ENCODE data around the gene AP1B1.

Gene AP1B1

GRCh38 chr22:29301716-29302401 lies 86.5 kb downstream of the AP1B1 start:
- DNase-seq (ENCODE audit: low read depth in 2 of 3, low spot score in 1 of 3), result no peak

- DNase-seq (ENCODE audit: low read depth in 2 of 3, low spot score in 1 of 3), result no peak
Observed at GRCh38 chr22:29300807-29301601, 87.4 kb downstream of the AP1B1 start.

GRCh38 chr22:29300467-29300806 lies 87.9 kb downstream of the AP1B1 start:
- no peak for DNase-seq (ENCODE audit: low read depth in 2 of 3, low spot score in 1 of 3)

- no peak for DNase-seq (ENCODE audit: low read depth in 2 of 3, low spot score in 1 of 3)
Observed at GRCh38 chr22:29299136-29299900, 89.1 kb downstream of the AP1B1 start.

- DNase-seq (ENCODE audit: low read depth in 2 of 3, low spot score in 1 of 3), result no peak
Observed at GRCh38 chr22:29298641-29299040, 89.7 kb downstream of the AP1B1 start.

GRCh38 chr22:29292379-29292778 lies 96.0 kb downstream of the AP1B1 start:
- DNase-seq (ENCODE audit: low read depth in 2 of 3, low spot score in 1 of 3), result no peak

GRCh38 chr22:29291215-29291614 lies 97.2 kb downstream of the AP1B1 start:
- no peak for DNase-seq (ENCODE audit: low read depth in 2 of 3, low spot score in 1 of 3)

- DNase-seq (ENCODE audit: low read depth in 2 of 3, low spot score in 1 of 3), result no peak
Observed at GRCh38 chr22:29290061-29290460, 98.3 kb downstream of the AP1B1 start.

- no peak for DNase-seq (ENCODE audit: low read depth in 2 of 3, low spot score in 1 of 3)
Observed at GRCh38 chr22:29288837-29289236, 99.5 kb downstream of the AP1B1 start.

- DNase-seq (ENCODE audit: low read depth in 2 of 3, low spot score in 1 of 3), result no peak
Observed at GRCh38 chr22:29284196-29284595, 104.2 kb downstream of the AP1B1 start.

GRCh38 chr22:29277927-29278326 lies 110.4 kb downstream of the AP1B1 start:
- DNase-seq (ENCODE audit: low read depth in 2 of 3, low spot score in 1 of 3), result no peak
